GM18867 (cell line): ENCODE measurements around the gene MYRFL.
A peak's percentile ranks its signal among the peaks of the same experiment; 100 is the strongest.
"Not testable (repeated sequence)": the region's sequence is repeated elsewhere in the genome, so short reads cannot be mapped to it uniquely, and the experiment has no call there.

Experiments
- ATAC-seq: cut with Tn5 transposase; IDR thresholded peaks from one replicate; pipeline ENCODE4 v1.9.1; 2021; ENCODE audit warnings: mild to moderate bottlenecking, moderate library complexity; ENCODE audit not compliant: unreplicated experiment

Gene MYRFL

DNA sequence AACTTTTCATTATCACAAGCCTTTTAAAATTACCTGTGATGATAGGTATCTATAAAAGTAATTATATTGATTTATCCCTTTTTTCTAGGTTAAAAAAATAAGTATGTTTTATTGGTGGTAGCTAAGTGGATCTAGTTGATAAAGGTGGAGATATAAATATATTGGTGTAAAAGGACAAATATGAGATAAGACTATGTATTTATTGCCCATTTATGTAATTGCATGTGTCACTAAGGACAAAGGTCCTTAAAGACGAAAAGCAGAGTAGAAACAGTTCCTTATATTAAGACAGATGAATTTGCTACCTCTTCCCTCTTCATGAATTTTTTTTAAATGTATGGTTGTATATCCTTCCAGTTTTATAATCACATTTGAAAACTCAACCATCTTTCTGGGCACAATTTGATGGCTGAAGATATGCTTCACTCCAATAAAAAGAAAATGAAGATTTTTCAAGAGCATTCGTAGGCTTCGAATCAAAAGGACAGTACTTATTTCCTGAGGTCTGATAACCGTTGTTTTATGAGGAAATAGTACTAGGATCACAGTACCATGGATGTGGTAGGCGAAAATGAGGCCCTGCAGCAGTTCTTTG lies at the start of gene MYRFL:
MYRFL (plus strand) TSS at position 262 of the 595 bp plus-strand sequence; CDS start at position 553, 291 bp downstream.
- no peak for ATAC-seq

DNA sequence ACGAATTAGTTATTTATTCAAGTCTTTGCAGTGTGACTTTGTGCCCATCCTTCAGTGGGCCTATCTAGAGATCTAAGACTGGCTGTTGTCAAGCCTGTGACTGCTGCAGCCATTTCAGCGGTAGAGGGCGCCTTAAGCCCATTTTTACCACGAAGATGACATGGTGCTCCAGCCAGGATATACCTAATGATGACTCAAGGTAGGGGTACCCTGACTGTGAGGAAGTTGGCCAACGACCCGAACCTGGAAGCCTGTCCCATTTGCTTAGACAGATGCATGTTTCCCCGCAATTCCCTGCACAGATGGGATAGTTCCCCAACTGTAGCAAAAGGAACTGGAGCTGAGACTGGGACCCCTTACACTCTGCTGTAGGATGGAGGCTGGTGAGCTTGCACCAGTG lies 45.1 kb upstream of the MYRFL start:
- ATAC-seq: peak; percentile 36

DNA sequence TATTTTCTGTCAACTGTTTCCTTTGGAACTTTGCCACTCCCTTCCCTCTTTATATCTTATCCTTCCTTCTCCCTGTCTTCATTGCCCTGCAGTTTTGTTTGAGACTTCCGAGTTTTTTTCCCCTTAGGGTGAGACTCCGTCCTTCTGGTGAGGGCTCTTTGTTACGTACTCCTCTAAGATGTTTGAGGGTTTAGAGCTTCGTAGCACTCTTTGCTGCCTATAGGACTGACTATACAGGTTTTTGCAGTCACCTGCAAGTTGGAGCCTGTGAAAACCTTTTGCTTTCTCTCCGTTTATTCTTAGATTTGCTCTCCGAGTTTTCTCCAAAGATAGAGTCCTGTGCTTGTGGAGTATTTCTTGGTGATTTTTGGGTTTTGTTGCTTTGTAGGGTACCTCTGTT lies 41.7 kb upstream of the MYRFL start:
- no peak for ATAC-seq

DNA sequence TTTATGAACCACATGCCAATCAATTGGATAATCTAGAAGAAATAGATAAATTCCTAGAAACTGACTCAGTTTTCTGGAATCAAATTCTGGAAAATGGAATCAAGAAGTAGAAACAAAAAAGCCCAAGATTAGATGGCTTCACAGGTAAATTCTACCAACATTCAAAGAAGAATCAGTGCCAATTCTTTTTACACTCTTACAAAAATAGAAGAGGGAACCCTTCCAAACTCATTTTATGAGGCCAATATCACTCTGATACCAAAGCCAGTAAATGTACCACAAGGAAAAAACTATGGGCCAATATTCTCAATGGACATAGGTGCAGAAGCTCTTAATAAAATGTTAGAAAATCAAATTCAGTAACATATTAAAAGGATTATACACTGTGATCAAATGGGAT lies 35.7 kb upstream of the MYRFL start:
- ATAC-seq: no peak

DNA sequence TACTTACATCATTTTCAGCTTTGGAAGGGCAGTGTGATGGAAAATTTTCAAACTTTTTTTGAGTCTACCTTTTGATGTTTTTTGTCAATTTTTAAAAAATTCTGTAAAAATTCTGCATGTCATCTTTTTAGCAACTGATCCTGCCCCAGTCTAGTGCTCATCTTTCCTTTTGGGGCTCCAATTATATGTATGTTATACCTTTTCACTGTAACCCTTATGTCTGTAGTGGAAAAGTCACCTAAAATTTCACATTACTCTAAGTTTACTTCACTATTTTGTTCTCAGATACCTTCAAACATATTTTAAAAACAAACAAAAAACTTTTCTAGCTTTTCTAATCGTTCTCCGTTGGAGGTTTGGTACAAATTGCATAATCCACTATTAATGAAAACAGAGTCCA lies 32.5 kb upstream of the MYRFL start:
- ATAC-seq: no peak

DNA sequence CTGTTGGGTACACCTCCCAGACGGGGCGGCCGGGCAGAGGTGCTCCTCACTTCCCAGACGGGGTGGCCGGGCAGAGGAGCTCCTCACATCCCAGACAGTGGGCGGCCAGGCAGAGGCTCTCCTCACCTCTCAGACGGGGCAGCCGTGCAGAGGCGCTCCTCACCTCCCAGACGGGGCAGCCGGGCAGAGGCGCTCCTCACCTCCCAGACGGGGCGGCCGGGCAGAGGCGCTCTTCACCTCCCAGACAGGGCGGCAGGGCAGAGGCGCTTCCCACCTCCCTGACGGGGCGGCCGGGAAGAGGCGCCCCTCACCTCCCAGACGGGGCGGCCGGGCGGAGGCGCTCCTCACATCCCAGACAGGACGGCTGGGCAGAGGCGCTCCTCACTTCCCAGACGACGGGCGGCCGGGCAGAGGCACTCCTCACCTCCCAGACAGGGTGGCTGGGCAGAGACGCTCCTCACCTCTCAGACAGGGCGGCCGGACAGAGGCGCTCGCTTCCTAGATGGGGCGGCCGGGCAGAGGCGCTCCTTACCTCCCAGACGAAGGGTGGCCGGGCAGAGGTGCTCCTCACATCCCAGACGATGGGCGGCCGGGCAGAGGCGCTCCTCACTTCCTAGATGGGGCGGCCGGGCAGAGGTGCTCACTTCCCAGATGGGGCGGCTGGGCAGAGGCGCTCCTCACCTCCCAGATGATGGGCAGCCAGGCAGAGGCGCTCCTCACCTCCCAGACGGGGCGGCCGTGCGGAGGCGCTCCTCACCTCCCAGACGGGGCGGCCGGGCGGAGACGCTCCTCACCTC lies 17.7 kb upstream of the MYRFL start:
- ATAC-seq: not testable (repeated sequence)

DNA sequence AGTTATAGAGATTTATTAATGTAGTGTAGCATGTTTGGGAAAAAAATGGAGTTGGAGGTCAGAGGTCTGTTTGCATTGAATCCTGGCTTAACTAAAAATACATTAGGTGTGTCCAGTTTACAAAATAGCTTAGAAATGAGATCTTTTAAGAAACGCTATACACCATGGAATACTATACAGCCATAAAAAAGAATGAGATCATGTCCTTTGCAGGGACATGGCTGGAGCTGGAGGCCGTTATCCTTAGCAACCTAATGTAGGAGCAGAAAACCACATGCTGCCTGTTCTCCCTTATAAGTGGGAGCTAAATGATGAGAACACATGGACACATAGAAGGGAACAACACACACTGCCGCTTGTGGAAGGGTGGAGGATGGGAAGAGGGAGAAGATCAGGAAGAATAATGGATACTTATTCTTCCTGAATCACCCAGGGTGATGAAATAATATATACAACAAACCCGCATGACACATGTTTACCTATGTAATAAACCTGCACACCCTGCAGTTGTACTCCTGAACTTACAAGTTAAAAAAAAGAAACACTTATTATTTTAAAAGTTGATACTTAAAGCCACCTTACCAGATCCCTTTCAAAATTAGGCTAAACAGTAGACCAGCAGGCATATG lies 14.0 kb upstream of the MYRFL start:
- ATAC-seq: no peak

DNA sequence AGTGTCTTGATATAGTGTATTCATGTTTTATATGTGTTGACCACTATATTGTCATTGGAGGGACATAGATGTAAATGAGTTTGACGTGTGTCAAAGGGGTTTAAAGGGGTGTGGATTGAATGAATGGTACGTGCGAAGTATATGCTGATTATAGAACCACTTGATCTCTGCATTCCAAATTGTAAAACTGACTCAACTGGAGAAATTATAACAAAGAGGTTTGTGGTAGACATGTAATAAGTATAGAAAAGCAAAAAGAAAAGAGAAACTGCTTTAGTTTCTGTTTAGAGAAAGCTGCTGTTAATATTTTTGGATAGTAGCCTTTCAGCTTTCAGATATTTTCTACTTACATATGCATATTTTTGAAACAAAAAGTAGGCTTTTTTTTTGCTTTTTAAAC lies 8.9 kb upstream of the MYRFL start:
- peak; percentile 88 for ATAC-seq

DNA sequence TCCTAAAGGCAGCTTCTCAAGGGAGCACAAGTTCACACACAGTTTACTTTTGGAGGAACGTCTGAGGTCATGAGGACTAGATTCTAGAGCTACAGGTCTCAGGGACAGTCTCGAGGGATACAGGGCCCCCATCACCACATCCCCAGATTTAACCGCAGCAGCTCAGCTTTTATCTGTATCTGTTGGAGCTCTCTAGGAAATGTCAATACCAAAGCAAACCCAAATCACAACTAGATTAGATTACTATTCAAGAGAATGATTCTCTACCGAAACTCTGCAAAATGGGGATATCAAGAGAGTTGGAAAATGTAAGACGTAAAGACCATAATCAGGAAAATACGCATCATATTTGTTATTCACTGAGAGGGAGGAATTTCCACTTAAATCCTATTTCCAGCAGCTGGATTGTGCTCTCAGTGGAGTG lies 4.0 kb upstream of the MYRFL start:
- ATAC-seq: no peak

DNA sequence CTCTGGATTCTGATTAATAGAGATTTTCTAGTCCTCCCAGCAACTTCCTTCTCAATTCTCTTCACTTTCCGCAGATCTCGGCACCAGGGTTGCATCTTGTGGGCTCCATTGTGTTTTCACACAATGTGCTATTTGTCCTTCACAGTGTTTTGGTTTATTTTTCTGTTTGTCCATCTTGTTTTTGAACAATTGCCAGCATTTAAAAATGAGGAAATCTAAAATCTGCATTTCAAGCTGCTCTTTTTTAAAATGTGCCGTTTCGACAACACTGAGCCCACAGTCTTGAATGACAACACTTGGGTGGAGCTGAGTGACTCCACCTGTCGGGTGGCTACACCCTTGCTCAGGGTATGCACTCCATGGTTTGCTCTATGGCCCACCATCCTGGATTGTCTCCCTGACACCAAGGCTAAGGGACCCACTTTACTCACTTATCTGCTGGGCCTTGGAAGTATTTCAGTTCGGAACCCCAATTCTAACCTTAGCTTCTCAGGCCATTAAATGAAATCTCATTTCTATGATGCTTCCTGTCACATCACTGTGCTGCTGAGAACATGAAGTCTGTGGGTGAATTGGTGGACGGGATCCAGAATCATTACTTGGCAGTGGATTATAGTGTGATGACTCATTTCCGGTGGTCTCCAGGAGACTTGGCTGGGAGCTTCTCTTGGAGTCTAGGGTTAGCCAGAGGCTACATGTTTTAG lies 3.4 kb upstream of the MYRFL start:
- no peak for ATAC-seq

DNA sequence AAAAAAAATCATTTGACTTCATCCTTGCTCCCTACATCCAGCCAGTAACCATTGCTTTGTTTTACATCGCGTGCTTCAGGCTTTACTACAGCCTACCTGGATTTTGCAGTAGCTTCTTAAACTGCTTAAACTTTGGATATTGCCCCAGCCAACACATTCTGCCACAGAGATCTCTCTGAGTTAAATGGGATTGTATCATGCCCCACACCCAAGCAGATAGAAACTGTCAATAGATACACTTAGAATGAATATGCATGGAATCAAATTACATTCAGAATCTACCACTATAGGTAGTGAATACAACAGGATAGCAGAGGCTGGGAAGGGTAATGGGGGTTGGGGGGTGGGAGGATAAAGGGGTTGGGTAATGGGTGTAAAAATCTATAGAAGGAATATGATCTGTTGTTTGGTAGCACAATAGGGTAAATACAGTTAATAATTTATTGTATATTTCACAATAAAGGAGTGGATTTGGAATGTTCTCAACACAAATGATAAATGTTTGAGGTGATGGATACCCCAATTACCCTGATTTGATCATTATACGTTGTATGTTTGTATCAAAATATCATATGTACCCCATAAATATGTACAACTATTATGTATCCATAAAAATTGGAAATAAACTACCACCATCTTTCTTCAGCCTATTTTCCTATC lies 2.7 kb upstream of the MYRFL start:
- ATAC-seq: no peak

DNA sequence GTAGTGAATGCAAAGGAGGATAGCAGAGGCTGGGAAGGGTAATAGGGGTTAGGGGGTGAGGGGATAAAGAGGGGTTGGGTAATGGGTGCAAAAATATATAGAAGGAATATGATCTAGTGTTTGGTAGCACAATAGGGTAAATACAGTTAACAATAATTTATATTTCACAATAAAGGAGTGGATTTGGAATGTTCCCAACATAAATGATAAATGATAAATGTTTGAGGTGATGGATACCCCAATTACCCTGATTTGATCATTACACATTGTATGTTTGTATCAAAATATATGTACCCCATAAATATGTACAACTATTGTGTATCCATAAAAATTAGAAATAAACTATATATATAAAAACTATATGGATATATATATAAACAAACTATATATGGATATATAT lies 999 bp upstream of the MYRFL start:
- no peak for ATAC-seq

DNA sequence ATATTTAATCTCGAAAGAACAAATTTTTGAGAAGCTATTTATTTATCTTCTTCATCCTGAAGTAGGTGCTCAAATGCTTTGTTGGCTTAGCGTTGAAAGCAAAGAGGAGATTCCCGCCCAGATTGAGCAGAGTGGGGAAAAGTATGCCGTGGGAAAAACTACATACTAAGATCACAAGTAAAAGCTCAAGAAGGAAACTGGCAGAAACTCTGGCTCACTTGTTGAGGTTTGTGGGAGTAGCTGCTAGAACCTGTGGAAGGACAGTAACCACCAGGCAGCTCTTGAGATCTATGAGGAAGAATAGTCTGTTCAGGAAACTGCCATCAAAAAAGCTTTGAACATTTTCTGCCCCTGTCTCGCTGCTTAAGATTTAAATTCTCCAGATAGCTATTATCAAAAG lies 3.9 kb downstream of the MYRFL start:
- no peak for ATAC-seq

DNA sequence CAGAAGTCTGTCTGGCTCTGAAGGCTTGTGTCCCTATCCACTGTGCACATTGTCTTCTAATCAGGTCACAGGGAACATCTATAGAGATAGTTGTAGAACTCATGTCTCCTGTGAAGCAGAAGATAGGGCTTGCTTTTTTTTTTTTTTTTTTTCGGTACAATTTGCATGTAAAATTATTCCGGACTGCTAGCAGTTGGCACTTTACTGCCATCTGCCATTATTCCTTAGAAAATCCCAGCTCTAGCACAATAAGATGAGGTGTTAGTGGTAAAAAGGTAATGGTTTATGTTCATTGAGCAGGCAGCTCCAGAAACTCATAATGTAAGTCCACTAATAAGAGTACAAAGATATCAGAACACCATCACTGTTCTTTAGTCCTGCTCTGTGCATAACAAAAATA lies 8.7 kb downstream of the MYRFL start:
- ATAC-seq: no peak

DNA sequence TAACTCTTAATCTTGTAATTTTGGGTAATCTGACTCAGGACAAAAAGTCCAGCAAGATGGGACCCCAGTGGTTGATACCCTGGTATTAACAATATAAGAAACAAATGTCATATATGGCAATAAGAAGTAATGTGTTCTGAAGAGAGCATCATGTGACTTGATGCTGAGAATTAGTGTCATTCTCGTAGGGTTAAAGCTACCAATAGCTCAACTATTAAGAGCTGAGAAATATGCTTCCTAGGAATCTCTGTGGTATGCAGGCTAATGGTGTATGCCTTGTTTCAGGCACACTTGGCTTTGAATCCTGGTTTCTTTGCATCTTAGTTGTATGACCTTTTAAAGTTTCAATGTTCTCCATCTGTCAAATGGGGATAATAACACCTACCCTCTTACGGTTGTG lies 9.1 kb downstream of the MYRFL start:
- no peak for ATAC-seq

DNA sequence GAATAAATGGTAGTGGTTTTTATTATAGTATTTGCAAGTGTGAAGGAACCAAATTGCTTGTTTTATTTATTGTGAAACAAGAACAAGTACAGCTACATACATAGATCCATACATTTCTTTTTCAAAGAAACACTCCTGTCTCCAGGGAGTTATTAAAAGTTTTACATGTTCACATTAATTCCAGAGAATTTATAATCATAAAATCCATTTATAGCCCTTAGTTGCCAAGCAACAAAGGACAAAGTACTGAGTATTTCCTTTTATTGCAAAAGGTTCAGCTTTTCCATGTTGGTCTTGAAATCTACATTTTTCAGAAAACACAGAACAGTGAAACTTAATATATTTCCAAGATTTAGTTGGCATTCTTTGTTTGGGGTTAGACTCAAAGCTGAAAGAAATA lies 9.5 kb downstream of the MYRFL start:
- ATAC-seq: no peak

DNA sequence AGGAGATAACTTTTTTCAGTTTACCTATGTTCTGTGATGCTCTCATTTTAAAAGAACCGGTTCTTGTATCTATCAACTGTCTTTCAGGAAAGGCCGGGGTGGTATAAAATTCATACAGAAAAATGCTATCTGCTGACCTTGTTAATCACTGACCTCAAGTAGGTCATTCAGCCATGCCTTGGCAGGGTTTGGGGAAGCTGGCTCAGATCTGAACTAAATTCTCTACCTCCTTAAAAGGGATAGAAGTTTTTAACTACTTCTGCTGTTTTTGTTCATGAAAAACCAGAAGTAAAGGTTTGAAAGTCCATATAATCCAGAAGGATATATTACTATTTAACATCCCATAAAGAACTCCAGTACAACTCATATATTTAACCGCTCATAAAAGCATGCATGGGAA lies 10.1 kb downstream of the MYRFL start:
- ATAC-seq: no peak

DNA sequence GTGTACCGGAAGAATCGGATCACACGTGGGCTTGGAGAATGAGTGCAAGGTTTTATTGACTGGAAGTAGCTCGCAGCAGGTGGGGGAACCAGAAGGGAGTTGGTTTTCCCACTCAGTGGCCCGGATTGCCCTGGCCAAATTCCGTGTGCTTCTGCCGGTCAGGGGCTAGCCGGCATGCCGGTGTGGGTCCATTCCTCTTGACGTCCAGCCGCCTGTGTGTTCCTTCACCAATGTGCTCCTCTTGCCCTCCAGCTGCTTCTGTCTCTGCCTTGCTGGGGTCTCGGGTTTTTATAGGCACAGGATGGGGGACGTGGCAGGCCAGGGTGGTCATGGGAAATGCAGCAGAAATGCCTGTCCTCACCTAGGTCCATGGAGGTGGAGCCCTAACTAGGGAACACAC lies 11.0 kb downstream of the MYRFL start:
- no peak for ATAC-seq

DNA sequence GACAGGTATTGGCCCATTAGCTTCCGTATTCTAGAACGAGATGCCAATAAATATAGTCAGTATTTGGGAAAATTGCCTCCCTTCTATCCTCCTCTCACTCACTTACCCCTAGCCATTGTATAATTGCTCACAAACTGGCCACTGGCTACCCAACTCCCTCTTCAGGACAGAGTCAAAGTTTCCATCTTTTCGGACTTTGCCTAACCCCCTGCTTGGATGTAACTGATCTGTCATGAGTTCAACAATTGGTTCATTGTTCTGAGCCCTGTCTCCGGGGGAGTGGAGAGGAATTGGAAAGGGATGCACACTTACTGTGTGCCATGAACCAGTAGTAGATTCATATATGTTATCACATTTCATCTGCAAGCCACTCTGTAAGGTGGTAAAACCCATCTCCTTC lies 12.2 kb downstream of the MYRFL start:
- no peak for ATAC-seq

DNA sequence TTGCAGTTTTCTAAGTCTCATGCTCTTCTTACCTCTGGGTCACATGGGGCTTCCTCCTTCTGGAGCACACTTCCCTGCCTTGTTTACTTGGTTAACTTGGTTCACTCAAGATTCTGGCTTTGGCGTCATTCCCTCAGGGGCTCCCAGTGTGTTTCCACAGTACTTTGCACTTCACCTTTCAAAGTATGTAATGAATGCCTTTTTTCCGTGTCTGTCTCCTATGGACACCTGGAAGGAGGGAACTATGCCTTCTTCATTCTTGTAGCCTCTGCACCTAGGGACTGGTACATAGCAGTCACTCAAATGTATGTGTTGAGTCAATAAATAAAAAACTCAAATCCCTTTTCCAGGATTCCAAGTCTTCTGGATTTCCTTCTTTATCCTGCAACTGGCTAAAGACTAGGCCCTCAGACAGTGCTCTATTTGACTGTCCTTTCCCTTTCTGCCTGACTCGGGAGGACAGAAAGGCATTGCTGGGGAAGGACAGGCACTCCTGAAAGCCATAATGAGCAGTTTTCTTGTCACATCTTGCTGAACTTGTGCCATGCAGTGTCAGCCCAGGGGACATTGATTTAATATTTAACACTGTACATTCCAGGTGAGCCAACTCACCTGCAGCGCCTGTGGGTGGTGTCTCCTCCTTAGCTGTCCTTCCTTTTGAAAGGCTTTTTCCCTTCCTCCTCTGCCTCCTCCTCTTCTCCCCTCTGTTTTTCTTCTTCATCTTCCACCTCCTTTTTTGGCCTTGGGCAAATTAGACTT lies 12.8 kb downstream of the MYRFL start:
- no peak for ATAC-seq
